ENCODE data around the gene ATP5PD. TPM values are rescaled to one million over a fixed set of nuclear protein-coding genes. Genes with fewer than 3 reads are reported as not detected.

ATP5PD gene
- total and polyA plus RNA-seq, 9 donors, result 137 to 331 (median 157) TPM

- H3K27me3 ChIP-seq, result no peaks in the 10 kb centered on the region
- intact Hi-C loops (cut with DNase I), result no loop called here
- H3K9me3 ChIP-seq, result no peaks in the 10 kb centered on the region
- WGBS, 3 donors, result 3 to 9% (median 4%) methylated on average over 30 to 69 of the region's 69 CpGs
- DNase-seq, result peak; percentile 80 to 87 (median 82)
- peaks cover 15% of the 10 kb centered on the region for H3K4me1 ChIP-seq (ENCODE audit: insufficient read depth)
- peak within 1 kb of the TSS; percentile 72 for H3K4me3 ChIP-seq
- peak within 1 kb of the TSS; percentile 71 to 92 for H3K27ac ChIP-seq
- TF ChIP-seq EP300 (IDR thresholded peaks at IDR 0.05) (no peak), POLR2A (IDR thresholded peaks at IDR 0.05) (no peak), CTCF (IDR thresholded peaks at IDR 0.05) (no peak)
- no peaks in the 10 kb centered on the region for H3K36me3 ChIP-seq
Observed at GRCh38 chr17:75087558-75088453, 41.0 kb upstream of the ATP5PD start, which contains the start of gene SLC16A5. Gene SLC16A5 (plus strand): TSS chr17:75087954. CDS start chr17:75093637, 5,683 bp downstream.

GRCh38 chr17:75087182-75087557 is 40.4 kb upstream of the ATP5PD start:
- Histone ChIP-seq H3K27ac (peak overlapping the region; percentile 71 to 92), H3K27me3 (no peaks in the 10 kb centered on the region), H3K9me3 (no peaks in the 10 kb centered on the region), H3K4me3 (peak overlapping the region; percentile 72), H3K36me3 (no peaks in the 10 kb centered on the region), H3K4me1 (ENCODE audit: insufficient read depth) (peaks cover 12% of the 10 kb centered on the region)
- no peak for DNase-seq
- intact Hi-C loops (cut with DNase I), result no loop called here
- TF ChIP-seq CTCF (IDR thresholded peaks at IDR 0.05), result no peak
- TF ChIP-seq POLR2A (IDR thresholded peaks at IDR 0.05), result no peak
- TF ChIP-seq EP300 (IDR thresholded peaks at IDR 0.05), result no peak
- 46 to 53% (median 52%) methylated on average over 12 of the region's 12 CpGs for whole genome bisulfite sequencing, 3 donors

GRCh38 chr17:75086496-75087181 is 39.9 kb upstream of the ATP5PD start:
- Histone ChIP-seq H3K9me3 (no peaks in the 10 kb centered on the region), H3K27ac (peak overlapping the region in 1 of 2 donors; percentile 92), H3K36me3 (no peaks in the 10 kb centered on the region), H3K4me1 (ENCODE audit: insufficient read depth) (peaks cover 10% of the 10 kb centered on the region), H3K27me3 (no peaks in the 10 kb centered on the region), H3K4me3 (no peak overlapping the region)
- intact Hi-C loops (cut with DNase I), result no loop called here
- no peak for TF ChIP-seq CTCF (IDR thresholded peaks at IDR 0.05)
- TF ChIP-seq EP300 (IDR thresholded peaks at IDR 0.05), result no peak
- TF ChIP-seq POLR2A (IDR thresholded peaks at IDR 0.05), result no peak
- WGBS, 3 donors, result 78 to 84% (median 81%) methylated on average over 15 of the region's 15 CpGs
- DNase-seq, result no peak

- no peak overlapping the region for H3K27ac ChIP-seq
- TF ChIP-seq EP300 (IDR thresholded peaks at IDR 0.05), result no peak
- TF ChIP-seq CTCF (IDR thresholded peaks at IDR 0.05), result no peak
- no peak for TF ChIP-seq POLR2A (IDR thresholded peaks at IDR 0.05)
- no peaks in the 10 kb centered on the region for H3K36me3 ChIP-seq
- no peaks in the 10 kb centered on the region for H3K9me3 ChIP-seq
- intact Hi-C loops (cut with DNase I), result no loop called here
- H3K4me1 ChIP-seq (ENCODE audit: insufficient read depth), result peaks cover 3% of the 10 kb centered on the region
- no peaks in the 10 kb centered on the region for H3K27me3 ChIP-seq
- no peak for DNase-seq
- 62 to 68% (median 67%) methylated on average over 14 of the region's 14 CpGs for WGBS, 3 donors
- no peak overlapping the region for H3K4me3 ChIP-seq
Observed at GRCh38 chr17:75084039-75084660, 37.4 kb upstream of the ATP5PD start.

All from ovary (tissue), 9 donors.